Glomerular visceral epithelial cell (primary cell): Measurements from ENCODE around the gene CCDC77.

ENCODE experiments used
- DNase-seq: peaks from one replicate; pipeline ENCODE4 v3.0.0-alpha.2; 2016; ENCODE audit errors: extremely low spot score

CCDC77 gene

GRCh38 chr12:452667-453210, 51.3 kb downstream of the CCDC77 start:
- no peak for DNase-seq

GRCh38 chr12:454833-455232, 53.4 kb downstream of the CCDC77 start:
- DNase-seq, result no peak

DNA sequence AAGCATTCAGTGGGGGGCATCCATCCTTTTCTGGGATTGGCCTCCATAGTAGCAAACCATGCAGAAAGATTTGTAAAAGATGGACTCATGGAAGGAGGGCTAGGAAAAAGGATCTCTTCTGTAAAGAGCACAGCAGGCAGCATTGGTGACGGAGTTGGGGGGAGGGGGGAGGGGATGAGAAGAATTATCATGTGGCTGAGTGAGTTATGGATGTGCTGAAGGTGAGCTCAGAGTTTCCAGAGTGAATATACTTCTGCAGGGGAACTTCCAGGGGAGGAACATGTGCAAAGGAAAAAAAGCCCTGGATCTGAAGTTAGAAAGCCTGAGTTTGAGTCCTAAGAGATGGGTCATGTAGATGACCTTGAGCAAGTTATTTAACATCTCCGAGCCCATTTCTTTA, 54.4 kb downstream of the CCDC77 start:
- DNase-seq, result no peak

DNA sequence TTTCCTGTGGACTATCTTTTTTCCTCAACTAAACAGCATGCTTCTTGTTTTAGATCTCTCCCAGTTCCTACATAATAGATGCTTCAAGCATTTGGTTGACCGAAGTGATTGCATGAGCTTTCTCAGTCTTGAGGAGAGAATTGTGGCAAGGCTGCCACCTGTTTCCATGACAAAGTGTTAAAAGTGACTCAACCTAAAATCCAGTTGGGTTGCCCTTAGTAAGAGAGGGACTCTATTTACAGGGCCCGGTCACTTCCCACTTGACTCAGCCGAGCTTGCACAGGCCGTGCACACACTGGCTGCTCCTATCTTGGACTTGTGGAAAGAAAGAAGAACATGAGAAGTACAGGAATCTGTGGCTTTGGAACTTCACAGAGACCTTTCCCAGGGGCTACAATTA, 56.2 kb downstream of the CCDC77 start:
- DNase-seq, result no peak

DNA sequence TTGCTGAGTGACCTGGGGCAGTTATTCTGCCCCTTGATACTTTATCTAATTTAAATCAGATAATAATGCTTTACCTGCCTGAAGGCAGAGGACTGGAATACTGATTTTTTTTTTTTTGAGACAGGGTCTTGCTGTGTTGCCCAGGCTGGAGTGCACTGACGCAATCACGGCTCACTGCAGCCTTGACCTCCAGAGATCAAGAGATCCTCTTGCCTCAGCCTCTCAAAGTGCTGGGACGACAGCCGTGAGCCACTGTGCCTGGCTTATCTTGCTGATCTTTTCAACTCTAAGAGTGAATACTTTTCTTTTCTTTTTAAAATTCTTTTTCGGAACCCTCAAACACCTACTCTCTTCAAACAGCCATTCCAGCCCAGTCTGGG, 57.6 kb downstream of the CCDC77 start:
- DNase-seq, result no peak

- DNase-seq, result peak; percentile 24
These were observed 58.2 kb downstream of the CCDC77 start, which contains the start of gene B4GALNT3 for GRCh38 chr12:459430-460258. Gene B4GALNT3 (plus strand): TSS chr12:459939. CDS start chr12:460377, 438 bp downstream.

- DNase-seq, result peak; percentile 4
These were observed 59.1 kb downstream of the CCDC77 start for GRCh38 chr12:460261-461230.

GRCh38 chr12:461425-461824, 60.0 kb downstream of the CCDC77 start:
- DNase-seq, result no peak

DNA sequence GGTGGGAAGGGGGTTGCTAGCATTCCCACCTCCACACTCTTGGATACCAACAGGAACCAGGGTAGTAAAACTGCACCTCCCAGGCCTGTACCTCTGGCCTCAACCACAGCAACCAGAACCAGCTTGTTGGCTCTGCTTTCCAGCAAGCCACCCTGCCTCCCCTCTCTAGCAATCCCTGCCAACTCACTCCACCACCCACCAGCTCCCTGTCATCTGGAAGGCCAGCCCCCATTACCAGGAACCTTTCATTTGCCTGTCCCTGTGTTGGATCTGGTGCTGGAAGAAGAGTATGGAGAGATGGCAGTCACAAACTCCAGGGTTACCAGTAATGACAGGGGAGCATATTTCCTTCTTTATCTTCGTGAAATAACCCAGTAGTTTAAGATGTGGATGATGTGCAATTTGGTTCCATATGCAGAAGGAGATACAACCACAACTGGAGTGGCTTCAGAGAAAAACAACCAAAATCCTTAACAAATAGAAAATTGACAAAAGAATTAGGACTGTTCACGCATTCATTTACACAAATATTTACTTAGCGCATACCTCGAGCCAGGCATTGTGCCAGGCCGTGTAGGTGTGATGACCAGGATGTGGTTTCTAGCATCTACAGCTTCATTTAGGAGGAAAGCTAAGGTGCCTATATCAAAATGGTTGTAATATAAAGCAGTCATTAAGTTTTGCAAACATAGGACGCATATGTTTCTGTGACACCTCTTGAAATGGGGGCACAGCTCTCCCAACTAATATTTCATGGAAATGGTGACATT, 61.7 kb downstream of the CCDC77 start:
- no peak for DNase-seq

DNA sequence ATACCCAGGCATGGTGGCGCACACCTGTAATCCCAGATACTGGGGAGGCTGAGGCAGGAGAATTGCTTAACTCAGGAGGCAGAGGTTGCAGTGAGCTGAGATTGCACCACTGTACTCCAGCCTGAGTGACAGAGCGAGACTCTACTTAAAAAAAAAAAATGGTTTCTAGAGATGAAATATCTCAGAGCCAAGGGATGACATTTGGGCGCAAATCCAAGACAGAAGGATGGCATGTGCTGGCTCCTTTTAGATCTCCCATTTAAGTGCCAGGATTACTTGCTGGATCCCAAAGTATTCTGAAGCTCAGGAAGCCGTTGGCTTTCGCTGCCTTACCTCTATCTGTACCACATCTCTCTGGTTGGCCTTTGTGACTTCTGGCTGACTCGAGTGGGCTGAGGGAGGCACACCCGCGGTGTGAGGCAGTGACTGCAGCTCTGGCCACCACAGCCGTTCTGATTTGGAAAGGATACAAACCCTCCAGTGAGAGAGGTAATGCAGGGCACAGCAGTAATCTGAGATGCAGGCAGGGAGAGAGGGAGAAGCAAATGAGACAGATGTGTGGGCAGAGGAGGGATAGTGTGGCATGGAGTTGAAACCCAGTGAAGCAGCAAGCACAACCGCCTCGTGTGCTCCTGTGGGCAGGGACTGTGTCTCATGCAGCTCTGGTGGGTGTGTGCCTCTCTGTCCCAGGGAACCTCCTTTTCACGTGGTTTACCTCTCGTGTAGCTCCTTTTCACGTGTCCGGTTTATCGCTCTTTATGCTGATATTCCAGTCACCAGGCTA, 63.2 kb downstream of the CCDC77 start:
- peak; percentile 14 for DNase-seq

DNA sequence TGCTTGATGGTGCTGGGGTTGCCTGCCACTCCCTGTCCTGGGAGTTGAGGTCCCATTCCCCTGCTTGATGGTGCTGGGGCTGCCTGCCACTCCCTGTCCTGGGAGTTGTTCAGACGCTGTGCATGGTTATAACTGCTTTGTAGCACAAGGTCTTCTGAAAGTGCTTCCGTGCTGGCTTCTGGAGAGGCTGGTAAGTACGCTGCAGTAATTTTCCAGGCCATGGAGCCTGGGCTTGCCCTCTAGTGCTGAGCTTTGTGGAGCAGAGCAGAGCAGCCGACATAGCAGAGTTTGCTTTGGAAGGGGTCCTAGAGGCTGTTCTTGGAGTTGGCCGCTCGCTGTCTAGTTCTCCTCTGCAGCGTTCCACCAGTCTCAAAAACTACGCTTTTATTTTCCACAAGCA, 64.6 kb downstream of the CCDC77 start:
- no peak for DNase-seq

DNA sequence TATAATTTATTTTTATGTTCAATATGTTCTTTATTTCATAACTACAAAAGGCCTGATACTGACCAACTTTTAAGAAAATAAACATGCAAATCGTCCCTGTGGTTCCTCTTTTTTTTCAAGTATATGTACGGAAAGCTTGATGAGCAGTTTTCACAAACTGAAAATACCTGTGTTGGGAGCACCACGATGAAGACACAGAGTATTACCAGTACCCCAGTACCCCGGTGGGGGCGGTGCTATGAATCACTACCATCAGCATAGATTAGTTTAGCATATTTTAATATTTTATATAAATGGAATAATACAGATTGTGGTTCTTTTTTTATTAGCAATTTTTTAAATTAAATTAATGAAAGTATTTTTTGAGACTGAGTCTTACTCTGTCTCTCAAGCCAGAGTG, 65.3 kb downstream of the CCDC77 start:
- DNase-seq, result no peak

- DNase-seq, result no peak
These were observed 66.1 kb downstream of the CCDC77 start for GRCh38 chr12:467591-467990.

- DNase-seq, result no peak
These were observed 67.4 kb downstream of the CCDC77 start for GRCh38 chr12:468671-469389.

GRCh38 chr12:470133-470532, 68.7 kb downstream of the CCDC77 start:
- no peak for DNase-seq

GRCh38 chr12:473198-473597, 71.8 kb downstream of the CCDC77 start:
- DNase-seq, result no peak

DNA sequence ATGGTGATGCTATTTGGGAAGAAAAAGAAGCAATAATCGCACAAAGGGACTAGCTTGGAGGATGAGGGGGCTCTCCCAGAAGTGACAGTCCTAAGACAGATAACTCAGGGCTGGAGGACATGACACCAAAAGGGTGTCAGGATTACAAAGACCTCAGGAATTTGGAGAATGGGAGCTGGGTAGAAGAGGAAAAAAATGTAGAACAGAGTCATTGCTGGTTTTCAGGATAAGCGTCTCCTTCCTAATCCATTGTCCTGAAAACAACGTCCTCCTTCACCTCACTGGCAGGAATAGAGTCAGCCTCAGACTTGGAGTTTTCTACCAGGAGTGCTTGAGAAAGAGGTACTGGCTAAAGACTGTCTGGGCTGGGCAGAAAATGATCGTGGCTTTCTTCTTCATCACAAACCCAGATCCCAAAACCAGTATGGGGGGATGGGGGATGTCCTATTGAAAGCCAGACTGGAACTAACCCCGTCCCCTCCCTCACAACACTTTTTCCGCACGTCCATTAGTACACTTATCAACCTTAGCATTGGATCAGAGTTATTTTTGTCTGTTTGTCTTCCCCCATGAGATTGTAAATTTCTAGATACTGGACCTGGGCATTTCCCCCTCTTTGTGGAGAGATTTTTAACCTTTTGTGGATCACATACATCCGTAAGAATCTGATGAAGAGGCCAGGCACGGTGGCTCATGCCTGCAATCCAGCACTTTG, 72.6 kb downstream of the CCDC77 start:
- DNase-seq, result no peak

GRCh38 chr12:475286-475685, 73.8 kb downstream of the CCDC77 start:
- DNase-seq, result no peak

DNA sequence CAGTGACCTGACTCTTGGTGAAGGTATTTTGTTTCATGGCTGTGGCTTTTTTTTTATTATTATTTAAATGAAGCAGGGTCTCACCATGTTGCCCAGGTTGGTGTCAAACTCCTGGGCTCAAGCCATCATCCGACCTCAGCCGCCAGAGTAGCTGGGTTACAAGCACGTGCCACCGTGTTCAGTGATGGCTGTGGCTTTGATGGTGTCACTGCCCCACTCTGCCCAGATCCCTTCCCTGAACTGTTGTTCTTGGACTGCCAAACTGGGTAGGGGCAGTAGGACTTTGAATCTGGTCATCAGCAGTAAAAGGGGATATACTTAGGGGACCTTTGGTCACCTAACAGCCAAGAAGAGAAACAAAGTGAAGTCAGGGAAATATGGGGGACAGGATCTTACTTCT, 77.7 kb downstream of the CCDC77 start:
- no peak for DNase-seq
